Breast epithelium (tissue), 4 donors: ENCODE results near the gene LYPD6B. TPM values are rescaled to one million over a fixed set of nuclear protein-coding genes. Genes with fewer than 3 reads are reported as not detected.

ENCODE experiments used
- DNase-seq, 2 donors: peaks; one replicate each; pipeline ENCODE4 v3.0.0-alpha.2; 2019; ENCODE audit warnings: low spot score in 2 of 2
- H3K27ac ChIP-seq, 2 donors: fragments of 200-600 bp; sonication (generic) in 1 of 2; one replicate each; pipeline ENCODE4 v1.5.1; 2016 to 2019; ENCODE audit warnings: mild to moderate bottlenecking in 1 of 2
- H3K27me3 ChIP-seq, 2 donors: fragments of 200-600 bp; sonication (generic) in 1 of 2; one replicate each; pipeline versions ENCODE4 v1.5.1 to v1.6.0; 2017 to 2019; ENCODE audit warnings: control low read depth in 1 of 2, mild to moderate bottlenecking in 1 of 2
- H3K36me3 ChIP-seq: fragments of 200-600 bp; one replicate; pipeline ENCODE4 v1.5.1; 2019
- H3K4me1 ChIP-seq, 2 donors: fragments of 200-600 bp; sonication (generic); one replicate each; pipeline ENCODE4 v1.5.1; 2016 to 2019; ENCODE audit warnings: control low read depth in 1 of 2
- H3K4me3 ChIP-seq, 3 donors: fragments of 200-600 bp; sonication (generic); 1 replicate in 2 of 3; 2 replicates in 1 of 3; pipeline ENCODE4 v1.5.1; 2016 to 2019; ENCODE audit warnings: mild to moderate bottlenecking in 3 of 3, moderate library complexity in 2 of 3
- H3K9me3 ChIP-seq, 2 donors: fragments of 200-600 bp; sonication (generic) in 1 of 2; one replicate each; pipeline ENCODE4 v1.5.1; 2016 to 2019; ENCODE audit warnings: control low read depth in 1 of 2
- CTCF ChIP-seq, 3 donors: fragments of 450-650 bp; IDR thresholded peaks; one replicate each; pipeline ENCODE4 v1.5.1; 2016 to 2017; ENCODE audit warnings: antibody characterized with exemption in 3 of 3, mild to moderate bottlenecking in 3 of 3, moderate library complexity in 3 of 3
- POLR2A ChIP-seq: fragments of 450-650 bp; IDR thresholded peaks from one replicate; pipeline ENCODE4 v1.6.1; 2016; ENCODE audit warnings: antibody characterized with exemption, mild to moderate bottlenecking, moderate library complexity
- POLR2AphosphoS5 ChIP-seq, 3 donors: sonication (generic); formaldehyde crosslinking; IDR thresholded peaks; one replicate each; pipeline ENCODE4 v1.6.1; 2017; ENCODE audit warnings: antibody characterized with exemption in 3 of 3
- intact Hi-C: fragments of 100-400 bp; cut with DNase I; formaldehyde crosslinking; loops from one replicate; pipeline ENCODE4 v1.15.1; 2023; ENCODE audit warnings: low total_unique reads
- total RNA-seq, 3 donors: library from RNA; depleted of rRNA; stranded (reverse); fragments of >200 nt; gene quantifications; one replicate each; pipeline ENCODE4 v1.1.0, GENCODE V29; 2016

Gene LYPD6B
- total RNA-seq, 3 donors from 2014 or later, result 0.32 to 41.4 (median 21.0) TPM

DNA sequence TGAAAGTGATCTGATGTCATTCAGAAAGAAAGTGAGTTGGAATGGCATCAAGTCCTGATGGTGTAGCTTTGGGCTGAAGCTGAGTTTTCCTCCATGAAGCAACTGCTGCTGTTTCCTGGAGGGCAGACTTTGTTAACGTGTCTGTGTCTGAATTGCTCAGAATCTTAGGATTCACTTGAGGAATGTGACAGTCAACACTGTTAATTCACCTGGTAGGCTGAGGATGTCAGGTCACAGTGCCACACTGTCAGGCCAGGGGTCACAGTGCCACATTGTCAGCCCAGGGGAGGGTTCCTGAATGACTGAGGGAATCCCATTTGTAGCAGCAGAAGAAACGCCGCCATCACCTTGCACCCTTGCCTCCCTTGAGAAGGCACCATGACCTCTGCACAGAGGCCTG, 39.4 kb downstream of the LYPD6B start:
- TF ChIP-seq POLR2AphosphoS5 (IDR thresholded peaks at IDR 0.05) (no peak), CTCF (IDR thresholded peaks at IDR 0.05) (no peak), POLR2A (no peak)
- H3K27me3 ChIP-seq, result no peaks in the 10 kb centered on the region
- DNase-seq, result no peak
- no peaks in the 10 kb centered on the region for H3K36me3 ChIP-seq
- H3K4me3 ChIP-seq, result no peak overlapping the region
- H3K9me3 ChIP-seq, result no peaks in the 10 kb centered on the region
- H3K27ac ChIP-seq, result no peak overlapping the region
- intact Hi-C loops, result no loop called here
- H3K4me1 ChIP-seq, result no peaks in the 10 kb centered on the region

DNA sequence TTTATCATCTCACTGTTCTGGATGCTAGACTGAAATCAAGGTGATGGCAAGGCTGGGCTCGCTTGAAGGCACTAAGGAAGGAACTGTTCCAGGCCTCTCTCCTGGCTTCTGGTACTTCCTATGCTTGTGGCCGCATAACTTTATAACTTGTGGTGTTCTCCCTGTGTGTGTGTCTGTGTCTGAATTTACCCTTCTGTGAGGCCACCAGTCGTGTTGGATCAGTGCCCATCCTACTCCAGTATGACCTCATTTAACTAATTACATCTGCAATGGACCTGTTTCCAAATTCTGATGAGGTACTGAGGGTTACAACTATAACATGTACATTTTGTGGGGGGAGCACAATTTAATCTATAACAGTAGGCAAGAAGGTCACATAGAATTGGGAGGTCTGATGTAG, 41.6 kb downstream of the LYPD6B start:
- peak overlapping the region; percentile 54 to 61 for H3K27ac ChIP-seq

DNA sequence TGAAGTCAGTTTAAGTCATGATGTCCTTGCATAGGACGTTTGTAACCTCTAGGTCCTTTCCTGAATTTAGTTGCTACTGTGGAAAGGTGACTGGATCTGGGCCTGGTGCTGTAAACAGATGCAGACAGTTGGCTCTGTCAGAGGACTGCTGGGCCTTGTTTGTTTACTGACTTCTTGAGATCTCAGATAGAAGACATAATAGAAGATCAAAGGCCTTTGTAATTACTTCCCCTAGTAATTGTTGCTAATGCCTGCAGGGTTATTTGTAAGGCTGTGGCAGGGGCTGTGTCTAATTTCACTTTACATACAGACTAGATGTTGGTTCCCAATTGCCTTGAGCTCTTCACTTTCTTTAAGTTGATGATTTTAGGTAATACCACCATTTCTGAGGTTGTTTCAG, 42.5 kb downstream of the LYPD6B start:
- TF ChIP-seq CTCF (IDR thresholded peaks at IDR 0.05) (no peak), POLR2AphosphoS5 (IDR thresholded peaks at IDR 0.05) (no peak), POLR2A (no peak)
- Histone ChIP-seq H3K4me1 (no peaks in the 10 kb centered on the region), H3K36me3 (no peaks in the 10 kb centered on the region), H3K27me3 (no peaks in the 10 kb centered on the region), H3K9me3 (no peaks in the 10 kb centered on the region), H3K4me3 (no peak overlapping the region), H3K27ac (no peak overlapping the region)
- intact Hi-C loops, result no loop called here
- no peak for DNase-seq

More for the DNA sequence above, 41.6 kb downstream of the LYPD6B start:
- TF ChIP-seq POLR2A (no peak), CTCF (IDR thresholded peaks at IDR 0.05) (no peak), POLR2AphosphoS5 (IDR thresholded peaks at IDR 0.05) (no peak)
- Histone ChIP-seq H3K4me3 (no peak overlapping the region), H3K9me3 (no peaks in the 10 kb centered on the region), H3K36me3 (no peaks in the 10 kb centered on the region), H3K27me3 (no peaks in the 10 kb centered on the region), H3K4me1 (no peaks in the 10 kb centered on the region)
- no peak for DNase-seq
- intact Hi-C loops, result no loop called here

GRCh38 chr2:149082079-149082478, 43.6 kb downstream of the LYPD6B start:
- Histone ChIP-seq H3K9me3 (no peaks in the 10 kb centered on the region), H3K27me3 (no peaks in the 10 kb centered on the region), H3K4me1 (no peaks in the 10 kb centered on the region), H3K27ac (no peak overlapping the region), H3K4me3 (no peak overlapping the region), H3K36me3 (no peaks in the 10 kb centered on the region)
- intact Hi-C loops, result no loop called here
- TF ChIP-seq POLR2AphosphoS5 (IDR thresholded peaks at IDR 0.05), result no peak
- no peak for TF ChIP-seq CTCF (IDR thresholded peaks at IDR 0.05)
- no peak for TF ChIP-seq POLR2A
- no peak for DNase-seq

GRCh38 chr2:149082735-149083134, 44.2 kb downstream of the LYPD6B start:
- no peak overlapping the region for H3K27ac ChIP-seq
- no peaks in the 10 kb centered on the region for H3K4me1 ChIP-seq
- no peak overlapping the region for H3K4me3 ChIP-seq
- intact Hi-C loops, result no loop called here
- no peak for TF ChIP-seq POLR2A
- no peak for TF ChIP-seq POLR2AphosphoS5 (IDR thresholded peaks at IDR 0.05)
- no peak for TF ChIP-seq CTCF (IDR thresholded peaks at IDR 0.05)
- no peaks in the 10 kb centered on the region for H3K9me3 ChIP-seq
- DNase-seq, result no peak
- H3K27me3 ChIP-seq, result no peaks in the 10 kb centered on the region
- H3K36me3 ChIP-seq, result no peaks in the 10 kb centered on the region
